NK-92 treated with Interleukin-12 subunit alpha and Interleukin-12 subunit beta, amount 100 ng/mL, for 24 hours (cell line): Measurements from ENCODE around the gene SLC2A14.
"Not testable (repeated sequence)": the region's sequence is repeated elsewhere in the genome, so short reads cannot be mapped to it uniquely, and the experiment has no call there.

Source experiments
- DNase-seq: peaks from one replicate; lab custom pipeline; 2025; lab: John Stamatoyannopoulos, UW

SLC2A14 gene

DNA sequence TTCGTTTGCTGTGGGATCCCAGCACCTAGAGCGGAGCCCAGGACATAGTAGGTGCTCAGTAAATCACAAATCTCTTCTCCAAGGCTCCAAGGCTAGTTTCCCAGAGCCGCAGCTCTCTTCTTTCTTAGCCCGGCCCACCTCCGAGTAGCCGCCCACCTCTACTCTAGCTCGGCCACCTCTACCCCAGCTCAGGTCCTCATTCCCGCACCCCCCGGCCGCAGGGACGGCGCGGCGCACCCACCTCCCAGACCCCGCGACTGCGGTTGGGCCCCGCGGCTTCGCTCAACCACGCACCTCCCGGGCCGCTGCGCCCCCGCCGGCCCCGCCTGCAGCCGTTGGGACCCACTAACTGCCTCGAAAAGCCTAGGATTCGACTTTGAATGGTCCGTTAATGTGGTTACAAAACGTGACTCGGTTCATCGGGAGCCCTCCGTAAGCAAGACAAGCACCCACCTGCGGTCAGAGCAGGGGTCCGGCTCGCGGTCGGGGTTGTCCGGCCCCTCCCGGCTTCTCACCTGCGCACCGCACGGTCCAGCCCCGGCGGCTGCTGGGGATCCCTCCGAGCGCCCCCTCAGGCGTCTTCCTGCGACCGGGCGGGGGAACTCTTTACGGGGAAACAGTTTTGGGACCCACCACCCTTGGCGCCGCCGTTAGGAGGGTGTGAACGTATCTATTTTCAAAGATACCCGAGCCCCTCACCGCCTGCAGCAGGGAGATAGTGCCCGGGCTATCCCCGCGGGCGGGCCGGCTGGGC lies at the start of gene SLC2A14:
Gene SLC2A14, minus strand, starts transcription at position 350 of the 754 bp plus-strand sequence. CDS start 3,035 bp downstream, outside the sequence.
- DNase-seq: no peak

GRCh38 chr12:7921181-7921580 lies 48.5 kb upstream of the SLC2A14 start:
- DNase-seq: not testable (repeated sequence)

DNA sequence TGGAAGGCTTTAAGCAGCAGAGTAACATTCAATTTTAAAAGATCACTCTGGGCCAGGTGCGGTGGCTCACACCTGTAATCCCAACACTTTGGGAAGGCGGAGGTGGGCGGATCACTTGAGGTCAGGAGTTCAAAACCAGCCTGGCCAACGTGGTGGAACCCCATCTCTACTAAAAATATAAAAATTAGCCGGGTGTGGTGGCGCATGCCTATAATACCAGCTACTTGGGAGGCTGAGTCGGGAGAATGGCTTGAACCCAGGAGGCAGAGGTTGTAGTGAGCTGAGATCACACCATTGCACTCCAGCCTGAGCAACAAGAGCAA lies 45.5 kb upstream of the SLC2A14 start:
- not testable (repeated sequence) for DNase-seq

GRCh38 chr12:7917392-7918267 lies 44.9 kb upstream of the SLC2A14 start:
- DNase-seq: no peak

DNA sequence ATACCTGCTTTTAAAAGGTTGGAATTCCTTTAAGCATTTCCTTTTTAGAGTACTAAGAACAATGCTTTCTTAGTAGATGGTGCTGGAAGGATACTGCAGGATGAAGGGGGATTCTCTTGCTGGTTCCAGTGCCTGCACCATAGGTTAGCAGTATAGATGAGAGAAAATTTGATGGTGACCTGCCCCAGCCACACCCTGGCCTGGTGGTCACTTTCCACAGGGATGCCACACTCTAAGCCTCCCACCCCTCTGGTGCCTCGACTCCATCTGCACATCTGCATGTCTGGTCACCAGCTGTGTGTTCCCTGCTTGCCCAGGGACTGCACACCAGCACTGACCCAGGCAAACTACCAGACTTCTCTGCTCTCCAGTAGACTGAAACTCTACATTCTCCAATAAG lies 44.2 kb upstream of the SLC2A14 start:
- DNase-seq: no peak

GRCh38 chr12:7915661-7916403 lies 43.1 kb upstream of the SLC2A14 start:
- DNase-seq: no peak

DNA sequence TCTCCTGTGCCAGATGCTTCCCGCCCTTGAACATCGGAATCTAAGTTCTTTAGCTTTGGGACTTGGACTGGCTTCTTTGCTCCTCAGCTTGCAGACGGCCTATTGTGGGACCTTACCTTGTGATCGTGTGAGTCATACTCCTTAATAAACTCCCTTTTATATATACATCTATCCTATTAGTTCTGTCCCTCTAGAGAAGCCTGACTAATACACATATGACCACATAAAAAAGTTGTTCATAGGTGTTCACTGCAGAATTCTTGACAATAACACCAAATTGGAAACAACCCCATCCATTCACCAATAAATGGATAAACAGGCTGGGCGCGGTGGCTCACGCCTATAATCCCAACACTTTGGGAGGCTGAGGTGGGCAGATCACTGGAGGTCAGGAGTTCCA lies 37.4 kb upstream of the SLC2A14 start:
- not testable (repeated sequence) for DNase-seq

DNA sequence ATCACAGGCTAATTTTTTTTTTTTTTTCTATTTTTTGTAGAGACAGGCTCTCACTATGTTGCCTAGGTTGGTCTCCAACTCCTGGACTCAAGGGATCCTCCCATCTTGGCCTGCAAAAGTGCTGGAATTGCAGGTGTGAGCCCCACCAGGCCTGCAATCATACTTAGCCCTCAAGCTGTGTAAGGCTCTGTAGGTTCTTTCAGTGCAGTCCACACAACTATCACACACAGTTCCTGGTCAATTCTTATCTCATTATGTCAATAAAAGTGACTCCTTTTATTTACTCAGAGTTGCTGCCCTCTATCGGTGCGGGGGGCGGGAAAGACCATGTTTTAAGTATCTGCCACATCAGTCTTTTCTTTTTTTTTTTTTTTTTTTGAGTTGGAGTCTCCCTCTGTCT lies 34.3 kb upstream of the SLC2A14 start:
- DNase-seq: no peak

DNA sequence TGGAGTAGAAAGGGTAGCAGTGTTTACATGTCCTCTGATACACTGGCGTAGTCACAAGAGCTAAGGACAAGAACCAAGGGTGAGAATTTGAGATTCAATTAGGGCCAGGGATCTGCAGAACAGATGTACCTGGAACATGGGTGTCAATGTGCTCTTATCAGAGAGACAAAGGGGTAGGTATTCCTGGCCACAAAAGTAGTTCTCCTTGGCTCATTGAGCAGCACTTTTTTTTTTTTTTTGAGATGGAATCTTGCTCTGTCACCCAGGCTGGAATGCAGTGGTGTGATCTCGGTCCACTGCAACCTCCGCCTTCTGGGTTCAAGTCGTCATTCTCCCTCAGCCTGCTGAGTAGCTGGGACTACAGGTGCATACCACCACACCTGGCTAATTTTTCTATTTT lies 33.6 kb upstream of the SLC2A14 start:
- DNase-seq: not testable (repeated sequence)

- not testable (repeated sequence) for DNase-seq
Observed at GRCh38 chr12:7905600-7906125, 32.9 kb upstream of the SLC2A14 start.

DNA sequence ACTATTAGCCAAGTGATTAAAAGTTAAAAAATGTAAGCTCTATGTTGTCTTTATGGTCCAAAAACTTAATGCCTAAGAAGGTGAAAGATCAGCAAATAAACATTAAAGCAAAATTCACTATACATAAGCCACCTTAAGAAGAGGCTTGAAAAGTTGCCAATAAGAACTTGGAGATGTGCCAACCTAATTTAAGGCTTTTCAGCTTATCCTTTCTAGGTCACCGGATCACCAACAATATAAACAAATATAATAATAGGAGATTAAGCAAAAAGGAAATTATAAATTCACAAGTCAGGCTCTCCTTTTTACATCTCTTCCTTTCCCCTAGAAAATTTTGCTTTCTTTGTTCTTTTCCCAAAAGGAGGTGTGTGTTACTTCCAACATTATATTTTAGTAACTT lies 32.4 kb upstream of the SLC2A14 start:
- DNase-seq: no peak

DNA sequence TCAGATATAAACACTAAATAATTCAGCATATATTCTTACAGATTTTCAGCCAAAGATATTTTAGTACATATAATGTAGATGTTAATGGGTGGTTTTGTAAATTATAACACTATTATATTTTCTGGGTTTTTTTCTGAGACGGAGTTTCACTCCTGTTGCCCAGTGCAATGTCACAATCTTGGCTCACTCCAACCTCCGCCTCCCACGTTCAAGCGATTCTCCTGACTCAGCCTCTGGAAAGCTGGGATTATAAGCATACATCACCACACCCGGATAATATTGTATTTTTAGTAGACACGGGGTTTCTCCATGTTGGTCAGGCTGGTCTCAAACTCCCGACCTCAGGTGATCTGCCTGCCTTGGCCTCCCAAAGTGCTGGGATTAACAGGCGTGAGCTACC lies 29.7 kb upstream of the SLC2A14 start:
- not testable (repeated sequence) for DNase-seq

DNA sequence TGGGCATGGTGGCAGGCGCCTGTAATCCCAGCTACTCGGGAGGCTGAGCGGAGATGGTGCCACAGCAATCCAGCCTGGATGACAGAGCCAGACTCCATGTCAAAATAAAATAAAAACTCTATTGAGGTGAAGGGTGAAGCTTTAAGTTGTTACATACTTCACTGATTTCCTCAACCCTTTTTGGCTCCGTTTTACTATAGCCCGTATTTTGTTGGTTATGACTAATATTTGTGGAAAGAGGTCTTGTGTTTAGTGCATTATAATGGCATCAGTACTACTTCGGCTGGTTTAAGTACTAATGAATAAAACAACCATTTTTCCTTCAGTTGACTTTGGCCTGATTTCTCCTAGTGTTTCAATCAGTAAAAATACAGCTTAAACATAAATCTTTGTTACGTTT lies 27.0 kb upstream of the SLC2A14 start:
- no peak for DNase-seq

DNA sequence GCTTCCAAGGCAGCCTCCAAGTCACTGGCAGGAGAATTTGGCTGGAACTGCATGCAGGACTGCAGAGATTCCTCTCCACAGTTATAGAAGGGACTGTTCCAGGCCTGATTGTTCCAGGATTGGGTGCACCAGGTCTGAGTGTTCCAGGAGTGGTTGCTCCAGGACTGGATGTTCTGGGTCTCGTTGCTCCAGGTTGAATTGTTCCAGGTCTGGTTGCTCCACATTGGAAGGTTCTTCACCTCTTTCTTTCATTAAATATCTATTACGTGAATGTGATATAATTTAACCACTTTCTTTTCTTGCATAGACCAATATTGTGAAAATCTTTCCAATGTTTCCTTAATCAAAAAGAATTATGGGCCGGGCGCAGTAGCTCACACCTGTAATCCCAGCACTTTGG lies 24.0 kb upstream of the SLC2A14 start:
- DNase-seq: not testable (repeated sequence)

- no peak for DNase-seq
Observed at GRCh38 chr12:7892186-7892980, 19.7 kb upstream of the SLC2A14 start.

DNA sequence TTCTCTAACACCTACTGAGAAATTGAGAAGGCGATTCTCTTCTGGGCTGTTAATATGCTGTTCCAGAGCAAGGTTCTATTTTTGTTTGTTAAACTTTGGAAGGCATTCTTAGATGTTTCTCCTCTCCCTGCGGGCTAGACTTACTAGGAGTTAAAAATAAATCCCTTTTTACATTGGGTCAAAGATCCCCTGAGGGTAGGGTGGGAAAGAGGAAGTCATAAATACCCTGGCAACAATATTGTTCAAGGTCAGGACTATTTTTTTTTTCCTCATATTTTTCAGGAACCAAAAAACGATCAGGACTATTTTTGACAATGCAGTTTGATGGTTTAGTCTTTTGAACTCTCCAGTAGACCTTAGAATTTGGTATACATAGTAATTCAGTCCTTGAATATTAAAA lies 12.0 kb upstream of the SLC2A14 start:
- DNase-seq: no peak

GRCh38 chr12:7881736-7882120 lies 9.0 kb upstream of the SLC2A14 start:
- not testable (repeated sequence) for DNase-seq

GRCh38 chr12:7880952-7881735 lies 8.4 kb upstream of the SLC2A14 start:
- DNase-seq: not testable (repeated sequence)

DNA sequence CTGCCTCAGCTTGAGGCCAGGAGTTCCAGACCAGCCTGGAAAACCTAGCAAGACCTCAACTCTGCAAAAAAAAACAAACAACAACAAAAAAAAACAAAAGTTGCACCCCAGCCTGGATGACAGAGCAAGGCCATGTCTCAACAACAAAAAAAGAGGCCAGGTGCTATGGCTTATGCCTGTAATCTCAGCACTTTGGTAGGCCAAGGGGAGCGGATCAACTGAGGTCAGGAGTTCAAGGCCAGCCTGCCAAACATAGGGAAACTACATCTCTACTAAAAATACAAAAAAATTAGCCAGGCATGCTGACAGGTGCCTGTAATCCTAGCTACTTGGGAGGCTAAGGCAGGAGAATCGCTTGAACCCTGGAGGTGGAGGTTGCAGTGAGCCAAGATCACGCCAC lies 6.5 kb upstream of the SLC2A14 start:
- DNase-seq: no peak

DNA sequence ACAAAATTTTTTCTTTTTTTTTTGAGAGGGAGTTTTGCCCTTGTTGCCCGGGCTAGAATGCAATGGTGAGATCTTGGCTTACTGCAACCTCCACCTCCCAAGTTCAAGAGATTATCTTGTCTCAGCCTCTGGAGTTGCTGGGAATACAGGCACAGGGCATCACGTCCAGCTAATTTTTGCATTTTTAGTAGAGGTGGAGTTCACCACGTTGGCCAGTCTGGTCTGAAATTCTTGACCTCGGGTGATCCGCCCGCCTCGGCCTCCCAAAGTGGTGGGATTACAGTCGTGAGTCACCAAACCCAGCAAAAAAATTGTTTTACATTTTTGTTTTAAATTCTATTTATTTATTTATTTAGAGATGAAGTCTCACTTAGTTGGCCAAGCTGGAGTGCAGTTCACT lies 4.7 kb upstream of the SLC2A14 start:
- no peak for DNase-seq

GRCh38 chr12:7870335-7870734 lies 2.4 kb downstream of the SLC2A14 start:
- DNase-seq: no peak
